Stimulated activated naive CD4-positive, alpha-beta T cell (primary cell): Measurements from ENCODE around the gene KRT74.

Experiments
- DNase-seq, 6 experiments: peaks; one replicate each; lab custom pipeline; 2025; lab: John Stamatoyannopoulos, UW

KRT74 gene

DNA sequence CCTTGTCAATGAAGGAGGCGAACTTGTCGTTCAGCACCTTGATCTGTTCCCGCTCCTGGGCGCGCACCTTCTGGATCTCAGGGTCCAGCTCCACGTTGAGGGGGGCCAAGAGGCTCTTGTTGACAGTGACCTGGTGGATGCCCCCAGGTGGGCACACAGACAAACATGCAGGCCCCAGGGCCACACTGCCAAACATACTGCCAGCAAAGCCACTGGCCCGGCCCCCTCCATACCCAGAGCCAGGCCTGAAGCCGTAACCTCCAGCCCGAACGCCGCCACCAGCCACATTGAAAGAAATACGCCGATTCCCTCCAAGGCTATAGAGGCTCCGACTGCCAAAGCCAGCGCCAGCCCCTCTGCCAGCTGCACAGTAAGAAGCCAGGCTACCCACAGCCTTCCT, 337 bp downstream of the KRT74 start:
- no peak for DNase-seq

DNA sequence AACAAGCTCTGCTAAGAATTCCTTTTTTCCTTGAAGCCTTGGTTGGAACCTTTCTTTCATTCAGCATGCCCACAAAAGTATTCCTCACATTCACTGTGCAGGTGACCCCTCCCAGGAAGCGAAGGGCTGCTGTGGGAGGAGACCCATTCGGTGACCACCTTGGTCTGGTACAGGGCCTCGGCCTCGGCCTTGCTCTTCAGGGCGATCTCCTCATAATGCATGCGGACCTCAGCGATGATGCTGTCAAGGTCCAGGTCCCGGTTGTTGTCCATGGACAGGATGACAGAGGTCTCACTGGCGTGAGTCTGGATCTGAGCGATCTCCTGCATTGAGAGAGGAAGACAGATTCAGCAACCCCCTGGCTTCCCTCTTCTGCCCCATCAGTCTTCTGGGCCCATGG, 3.1 kb downstream of the KRT74 start:
- DNase-seq, result no peak

DNA sequence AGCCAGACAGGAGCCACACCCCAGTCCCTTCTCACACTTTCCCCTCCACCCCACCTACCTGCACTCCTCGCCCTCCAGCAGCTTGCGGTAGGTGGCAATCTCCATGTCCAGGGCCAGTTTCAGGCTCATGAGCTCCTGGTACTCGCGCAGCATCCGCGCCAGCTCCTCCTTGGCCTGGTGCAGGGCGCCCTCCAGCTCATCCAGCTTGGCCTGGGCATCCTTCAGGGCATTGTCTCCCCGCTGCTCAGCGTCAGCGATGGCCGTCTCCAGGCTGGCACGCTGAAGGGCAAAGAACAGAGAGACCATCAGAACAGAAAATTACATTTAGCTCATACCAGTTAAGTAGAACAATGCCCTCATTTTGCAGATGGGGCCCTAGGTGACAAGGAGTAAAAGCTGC, 5.5 kb downstream of the KRT74 start:
- no peak for DNase-seq

DNA sequence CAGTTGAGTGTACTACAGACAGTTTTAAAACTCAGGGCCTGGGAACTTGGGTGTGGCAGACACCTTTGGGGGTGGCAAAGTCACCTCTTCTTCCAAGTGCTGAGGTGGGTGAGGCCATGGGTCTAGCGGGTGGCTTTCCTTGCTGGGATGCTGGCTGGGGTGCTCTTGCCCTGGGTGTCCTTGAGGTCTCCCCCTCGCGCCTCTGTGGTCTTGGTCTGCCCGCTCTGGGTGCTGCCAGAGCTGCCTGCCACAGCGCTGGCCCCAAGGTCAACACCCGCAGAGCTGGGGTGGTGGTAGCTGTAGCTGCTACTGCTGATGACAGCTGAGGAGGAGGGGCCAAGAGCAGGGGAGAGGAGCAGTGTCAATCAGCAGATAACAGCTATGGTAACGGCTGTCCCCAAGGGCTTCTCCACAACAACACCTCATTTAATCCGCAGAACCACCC, 6.8 kb downstream of the KRT74 start:
- DNase-seq, result no peak

GRCh38 chr12:52564582-52564981, 9.1 kb downstream of the KRT74 start:
- no peak for DNase-seq

DNA sequence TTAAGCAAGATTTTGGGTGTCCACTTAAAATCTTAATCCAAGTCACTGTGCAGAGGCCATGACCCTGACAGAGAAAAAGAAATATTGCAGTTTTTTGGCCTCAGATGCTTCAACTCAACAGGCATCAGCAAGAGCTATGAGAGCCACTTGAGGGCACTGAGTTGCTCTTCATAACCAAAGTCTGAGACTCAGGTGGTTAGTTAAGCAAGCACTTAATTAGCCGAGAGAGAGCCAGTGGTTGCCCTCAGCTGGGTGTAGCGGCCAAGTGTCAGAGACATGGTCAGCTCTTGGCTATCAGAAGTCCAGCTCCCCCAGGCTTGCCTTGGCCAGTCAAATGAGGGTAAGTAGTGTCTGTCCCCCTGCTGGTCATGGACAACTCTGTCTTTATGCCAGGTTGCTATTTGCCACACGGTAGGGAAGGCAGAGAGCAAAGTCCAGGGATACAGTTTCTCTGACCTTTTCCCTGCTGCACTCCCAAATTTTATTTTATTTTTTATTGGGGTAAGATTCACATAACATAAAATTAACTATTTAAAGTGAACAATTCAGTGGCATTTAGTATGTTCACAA, 11.7 kb downstream of the KRT74 start:
- DNase-seq, result no peak

DNA sequence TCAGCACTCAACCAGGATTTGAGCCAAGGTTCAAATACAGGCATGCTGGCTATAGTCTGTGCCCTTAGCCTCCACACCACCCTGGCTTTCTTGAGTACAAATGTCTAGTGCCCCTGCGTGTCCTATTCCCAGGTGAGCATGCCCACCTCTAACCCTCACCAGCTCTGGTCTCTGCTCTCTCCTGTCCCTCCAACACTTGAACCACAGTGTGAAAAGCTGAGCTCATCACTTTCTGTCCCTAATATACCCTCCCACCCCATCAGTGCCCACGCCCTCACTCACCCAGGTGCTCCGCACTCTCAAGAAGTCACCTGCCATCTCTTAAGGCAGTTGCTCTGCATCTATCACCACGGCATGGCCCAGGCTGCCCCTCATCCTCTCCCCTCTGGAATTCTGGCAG, 13.7 kb downstream of the KRT74 start:
- DNase-seq, result no peak

GRCh38 chr12:52558781-52559445, 14.7 kb downstream of the KRT74 start:
- DNase-seq, result no peak

- DNase-seq, result no peak
Measured at GRCh38 chr12:52557476-52557875, 16.2 kb downstream of the KRT74 start.

- no peak for DNase-seq
Measured at GRCh38 chr12:52555577-52555976, 18.1 kb downstream of the KRT74 start.

DNA sequence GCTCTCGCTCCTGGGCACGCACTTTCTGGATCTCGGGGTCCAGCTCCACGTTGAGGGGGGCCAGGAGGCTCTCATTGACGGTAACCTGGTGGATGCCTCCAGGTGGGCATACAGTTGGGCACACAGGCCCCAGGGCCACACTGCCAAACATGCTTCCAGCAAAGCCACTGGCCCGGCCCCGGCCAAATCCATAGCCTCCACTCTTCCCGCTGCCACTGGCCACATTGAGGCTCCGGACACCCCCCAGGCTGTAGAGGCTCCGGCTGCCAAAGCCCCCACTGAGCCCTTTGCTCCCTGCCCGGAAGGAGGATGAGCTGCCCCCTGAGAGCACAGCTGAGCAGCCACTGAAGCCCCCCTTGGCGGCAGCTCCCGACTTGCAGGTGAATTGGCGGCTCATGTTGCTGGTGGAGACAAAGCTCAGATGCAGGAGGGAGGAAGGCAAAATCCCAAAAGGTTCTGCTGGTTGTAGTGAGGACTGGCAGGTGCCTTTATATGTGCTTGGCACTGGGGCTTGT, 20.9 kb downstream of the KRT74 start, which contains the start of gene KRT71:
TSS of gene KRT71 (minus strand) at position 465 of the 515 bp plus-strand sequence. CDS start at position 397, 68 bp downstream.
- no peak for DNase-seq

GRCh38 chr12:52552055-52552454, 21.6 kb downstream of the KRT74 start:
- DNase-seq, result no peak

- DNase-seq, result no peak
Measured at GRCh38 chr12:52551216-52551865, 22.3 kb downstream of the KRT74 start.

DNA sequence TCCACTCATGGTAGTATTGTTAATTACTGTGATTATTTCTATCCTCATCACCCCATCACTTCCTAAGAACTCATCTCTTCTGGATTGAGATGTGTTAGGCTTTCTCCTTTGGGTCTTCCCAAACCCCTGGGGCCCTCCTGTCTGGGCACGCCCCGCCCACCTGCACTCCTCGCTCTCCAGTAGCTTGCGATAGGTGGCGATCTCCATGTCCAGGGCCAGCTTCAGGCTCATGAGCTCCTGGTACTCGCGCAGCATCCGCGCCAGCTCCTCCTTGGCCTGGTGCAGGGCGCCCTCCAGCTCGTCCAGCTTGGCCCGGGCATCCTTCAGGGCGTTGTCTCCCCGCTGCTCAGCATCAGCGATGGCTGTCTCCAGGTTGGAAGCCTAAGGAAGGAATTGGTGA, 27.5 kb downstream of the KRT74 start:
- no peak for DNase-seq

DNA sequence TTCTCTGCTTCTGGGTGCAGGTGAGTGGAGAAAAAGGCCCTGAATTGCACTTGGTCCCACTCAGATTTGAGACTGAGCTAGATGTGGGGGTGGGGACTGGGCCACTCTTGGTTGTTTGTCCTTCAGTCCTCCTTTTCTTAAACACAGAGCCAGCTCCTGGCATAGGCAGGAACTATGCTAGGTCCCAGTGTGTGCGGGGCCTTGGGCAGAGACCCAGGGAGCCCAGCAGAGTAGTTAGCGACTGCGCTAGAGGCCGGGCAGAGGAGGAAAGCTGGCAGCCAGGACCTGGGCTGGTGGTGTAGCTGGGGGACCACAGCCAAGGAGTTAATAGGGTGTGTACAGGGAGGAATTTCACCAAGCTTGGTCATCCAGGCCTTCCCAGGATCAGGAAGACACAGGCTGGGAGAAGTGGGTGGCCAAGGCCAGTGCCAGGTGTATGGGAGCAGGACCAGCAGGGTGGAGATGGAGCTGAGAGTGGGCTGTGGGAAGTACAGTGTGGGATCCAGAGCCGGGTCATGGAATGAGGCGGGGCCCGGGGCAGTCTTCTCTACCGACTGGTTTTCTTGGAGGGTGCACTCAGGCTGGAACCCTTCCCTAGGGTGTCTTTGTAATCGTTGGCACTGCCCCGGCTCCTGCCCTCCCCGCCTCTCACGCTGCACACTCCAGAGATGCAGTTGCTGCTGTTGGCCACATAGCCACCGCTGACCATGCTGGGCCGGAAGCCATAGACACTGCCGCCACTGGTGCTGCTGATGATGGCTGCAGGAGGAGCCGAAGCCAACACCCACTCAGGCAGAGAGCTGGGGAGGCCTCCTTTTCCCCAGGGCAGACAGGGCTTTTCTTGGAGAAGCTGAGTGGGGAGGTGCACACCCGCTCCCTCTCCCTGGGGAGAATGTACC, 29.4 kb downstream of the KRT74 start:
- no peak for DNase-seq

- no peak for DNase-seq
Measured at GRCh38 chr12:52542785-52543318, 30.8 kb downstream of the KRT74 start.

- no peak for DNase-seq
Measured at GRCh38 chr12:52542157-52542556, 31.5 kb downstream of the KRT74 start.

- no peak for DNase-seq
Measured at GRCh38 chr12:52541709-52542108, 31.9 kb downstream of the KRT74 start.

GRCh38 chr12:52540531-52540930, 33.1 kb downstream of the KRT74 start:
- DNase-seq, result no peak

- no peak for DNase-seq
Measured at GRCh38 chr12:52539821-52540173, 33.8 kb downstream of the KRT74 start.

GRCh38 chr12:52539083-52539820, 34.4 kb downstream of the KRT74 start:
- DNase-seq, result no peak
